Left forelimb (tissue), 1 donor: ENCODE data around the gene SARDH.

Experiments
- DNase-seq: peaks from one replicate; pipeline ENCODE4 v3.0.0-alpha.2; 2018; ENCODE audit warnings: low spot score

Gene SARDH

GRCh38 chr9:133669182-133669801 lies 68.9 kb downstream of the SARDH start:
- DNase-seq = no peak

GRCh38 chr9:133667759-133668450 lies 70.2 kb downstream of the SARDH start:
- DNase-seq = no peak

- no peak for DNase-seq
These were observed 71.3 kb downstream of the SARDH start for GRCh38 chr9:133666845-133667244.

GRCh38 chr9:133666387-133666786 lies 71.8 kb downstream of the SARDH start:
- no peak for DNase-seq

- DNase-seq = no peak
These were observed 72.6 kb downstream of the SARDH start for GRCh38 chr9:133665535-133665934.

- DNase-seq = no peak
These were observed 73.1 kb downstream of the SARDH start for GRCh38 chr9:133665096-133665495.

- DNase-seq = no peak
These were observed 73.7 kb downstream of the SARDH start for GRCh38 chr9:133664173-133665050.

GRCh38 chr9:133661846-133662540 lies 76.2 kb downstream of the SARDH start:
- DNase-seq = no peak

GRCh38 chr9:133659516-133659915 lies 78.6 kb downstream of the SARDH start:
- DNase-seq = no peak

- DNase-seq = no peak
These were observed 79.4 kb downstream of the SARDH start for GRCh38 chr9:133658442-133659431.

GRCh38 chr9:133657120-133657661 lies 81.0 kb downstream of the SARDH start:
- DNase-seq = no peak

GRCh38 chr9:133656211-133657119 lies 81.7 kb downstream of the SARDH start:
- no peak for DNase-seq

- DNase-seq = no peak
These were observed 82.5 kb downstream of the SARDH start for GRCh38 chr9:133655701-133656100.

- no peak for DNase-seq
These were observed 83.2 kb downstream of the SARDH start for GRCh38 chr9:133654736-133655657.

- no peak for DNase-seq
These were observed 84.5 kb downstream of the SARDH start for GRCh38 chr9:133653638-133654037.

GRCh38 chr9:133650026-133650425 lies 88.1 kb downstream of the SARDH start:
- no peak for DNase-seq

- no peak for DNase-seq
These were observed 89.0 kb downstream of the SARDH start for GRCh38 chr9:133649194-133649593.

GRCh38 chr9:133647765-133648469 lies 90.2 kb downstream of the SARDH start:
- DNase-seq = no peak
